ENCODE results near the gene BNC2. TPM values are rescaled to one million over a fixed set of nuclear protein-coding genes. Genes with fewer than 3 reads are reported as not detected.
A peak's percentile ranks its signal among the peaks of the same experiment; 100 is the strongest.

Gene BNC2
- total RNA-seq, 4 donors from 2014 or later, result 3.8 to 14.9 (median 8.2) TPM

- Histone ChIP-seq H3K4me1 (peaks cover 17 to 18% of the 10 kb centered on the region in 2 donors), H3K4me3 (replicated peaks in 1 of 3) (no peak overlapping the region)
- WGBS, 2 donors, result 30 to 44% methylated on average over 4 of the region's 4 CpGs
Observed at GRCh38 chr9:16729651-16730050, 140.8 kb downstream of the BNC2 start.

GRCh38 chr9:16728137-16728508, 142.3 kb downstream of the BNC2 start:
- TF ChIP-seq POLR2A (IDR thresholded peaks at IDR 0.05) (no peak), CTCF (IDR thresholded peaks at IDR 0.05) (no peak)
- Histone ChIP-seq H3K27me3 (no peaks in the 10 kb centered on the region), H3K4me3 (replicated peaks in 1 of 3) (no peak overlapping the region), H3K4me1 (peaks cover 17 to 18% of the 10 kb centered on the region in 2 donors), H3K36me3 (no peaks in the 10 kb centered on the region), H3K27ac (peak overlapping the region in 1 of 3 donors; percentile 89), H3K9me3 (no peaks in the 10 kb centered on the region)
- DNase-seq, result peak in 1 of 2 donors; percentile 13
- intact Hi-C loops (cut with DNase I), result no loop called here
- 72% methylated on average over 3 of the region's 3 CpGs for WGBS, 2 donors

More at GRCh38 chr9:16729651-16730050, 140.8 kb downstream of the BNC2 start:
- Histone ChIP-seq H3K9me3 (no peaks in the 10 kb centered on the region), H3K36me3 (no peaks in the 10 kb centered on the region), H3K27me3 (no peaks in the 10 kb centered on the region), H3K27ac (no peak overlapping the region)
- TF ChIP-seq POLR2A (IDR thresholded peaks at IDR 0.05) (no peak), CTCF (IDR thresholded peaks at IDR 0.05) (no peak)
- intact Hi-C loops (cut with DNase I), result loop anchor here (10.0 kb wide), 2 partner anchors 105 kb away; no protein-coding TSS in a partner anchor
- DNase-seq, result peak; percentile 65 to 71

- peak overlapping the region; percentile 63 to 89 (median 82) for H3K27ac ChIP-seq
- no peaks in the 10 kb centered on the region for H3K36me3 ChIP-seq
- intact Hi-C loops (cut with DNase I), result no loop called here
- H3K4me3 ChIP-seq (replicated peaks in 1 of 3), result peak overlapping the region in 2 of 3 donors; percentile 43 to 49
- TF ChIP-seq POLR2A (IDR thresholded peaks at IDR 0.05) (peak in 1 of 2 donors; percentile 5), CTCF (IDR thresholded peaks at IDR 0.05) (no peak)
- peak; percentile 6 to 25 for DNase-seq
- WGBS, 2 donors, result 26 to 28% methylated on average over 7 of the region's 7 CpGs
- H3K4me1 ChIP-seq, result peaks cover 17 to 18% of the 10 kb centered on the region in 2 donors
- H3K27me3 ChIP-seq, result no peaks in the 10 kb centered on the region
- H3K9me3 ChIP-seq, result no peaks in the 10 kb centered on the region
Observed at GRCh38 chr9:16727452-16728136, 142.9 kb downstream of the BNC2 start.

- peak; percentile 72 to 75 for DNase-seq
- H3K4me3 ChIP-seq (replicated peaks in 1 of 3), result peak overlapping the region in 2 of 3 donors; percentile 43 to 49
- H3K9me3 ChIP-seq, result no peaks in the 10 kb centered on the region
- intact Hi-C loops (cut with DNase I), result no loop called here
- H3K36me3 ChIP-seq, result no peaks in the 10 kb centered on the region
- peaks cover 17 to 18% of the 10 kb centered on the region in 2 donors for H3K4me1 ChIP-seq
- TF ChIP-seq POLR2A (IDR thresholded peaks at IDR 0.05) (peak in 1 of 2 donors; percentile 41), CTCF (IDR thresholded peaks at IDR 0.05) (no peak)
- no peaks in the 10 kb centered on the region for H3K27me3 ChIP-seq
- H3K27ac ChIP-seq, result peak overlapping the region; percentile 63 to 89 (median 82)
- WGBS, 2 donors, result 2 to 4% methylated on average over 36 to 46 of the region's 60 CpGs
Observed at GRCh38 chr9:16726718-16727451, 143.6 kb downstream of the BNC2 start.

- peak; percentile 9 to 17 for DNase-seq
- 52 to 59% methylated on average over 7 of the region's 7 CpGs for WGBS, 2 donors
- intact Hi-C loops (cut with DNase I), result no loop called here
- Histone ChIP-seq H3K27me3 (no peaks in the 10 kb centered on the region), H3K4me3 (replicated peaks in 1 of 3) (peak overlapping the region in 1 of 3 donors; percentile 49), H3K9me3 (no peaks in the 10 kb centered on the region), H3K4me1 (peaks cover 18 to 24% of the 10 kb centered on the region in 2 donors), H3K36me3 (no peaks in the 10 kb centered on the region), H3K27ac (peak overlapping the region in 1 of 3 donors; percentile 89)
- no peak for TF ChIP-seq CTCF (IDR thresholded peaks at IDR 0.05)
- TF ChIP-seq POLR2A (IDR thresholded peaks at IDR 0.05), result no peak
Observed at GRCh38 chr9:16726029-16726428, 144.4 kb downstream of the BNC2 start.
